HepG2 (cell line): ENCODE data around the gene FSTL1. TPM values are rescaled to one million over a fixed set of nuclear protein-coding genes. Genes with fewer than 3 reads are reported as not detected.

Source experiments
- ATAC-seq: fragments of 200-7000 bp; cut with Tn5 transposase; 3 replicates; pipeline ENCODE4 v1.9.1; 2020; ENCODE audit warnings: mild to moderate bottlenecking, moderate library complexity
- BruUV-seq: library from RNA; stranded (reverse); fragments of 400-500 nt; replicated peaks from 2 replicates; lab custom pipeline; 2021; lab: Mats Ljungman, UMichigan
- CTCF ChIA-PET: fragments of 300-600 bp; formaldehyde crosslinking; extraction: SDS; loops from one replicate; lab custom pipeline; 2021; ENCODE audit warnings: low total read pairs, inconsistent platforms, low intra/inter-chr PET ratio; lab: Yijun Ruan, JAX
- POLR2A ChIA-PET: fragments of 350-600 bp; sonication (Branson Sonifier 250); formaldehyde crosslinking; loops from one replicate; lab custom pipeline; 2020; ENCODE audit warnings: antibody characterized with exemption, inconsistent platforms; lab: Yijun Ruan, JAX
- DNase-seq: peaks from one replicate; pipeline ENCODE4 v3.0.0-alpha.2; 2015; ENCODE audit warnings: low spot score
- FAIRE-seq: peaks from 3 replicates; lab custom pipeline; 2011; peaks lifted over from hg19 to GRCh38; lab: Jason Lieb, UNC
- H2AFZ ChIP-seq: one replicate; pipeline ENCODE4 v1.6.1; 2011; ENCODE audit warnings: low read length, inconsistent platforms
- H3K27ac ChIP-seq: fragments of 300-600 bp; 3 replicates; pipeline ENCODE4 v1.8.0; 2011; ENCODE audit warnings: mixed run types, mild to moderate bottlenecking, mixed read lengths, low read length, inconsistent platforms; ENCODE audit not compliant: insufficient read depth; ENCODE audit errors: extremely low read length
- H3K27me3 ChIP-seq, 2 experiments: fragments of 200-600 bp in 1 of 2; 2 replicates in 1 of 2; 3 replicates in 1 of 2; pipeline versions ENCODE4 v1.6.0 to v1.8.0; 2011; ENCODE audit warnings: low read length in 2 of 2, mild to moderate bottlenecking in 2 of 2, moderate library complexity in 2 of 2, inconsistent platforms in 1 of 2; ENCODE audit not compliant: insufficient read depth in 2 of 2, control insufficient read depth in 1 of 2
- H3K36me3 ChIP-seq, 2 experiments: fragments of 200-600 bp in 1 of 2; replicated peaks in 1 of 2; 2 replicates in 1 of 2; 3 replicates in 1 of 2; pipeline versions ENCODE4 v1.5.1 to v1.8.0; 2011; ENCODE audit warnings: low read length in 2 of 2, inconsistent platforms in 1 of 2; ENCODE audit not compliant: insufficient read depth in 2 of 2, control insufficient read depth in 1 of 2
- H3K4me1 ChIP-seq: 2 replicates; pipeline ENCODE4 v1.5.1; 2012; ENCODE audit warnings: low read length, inconsistent platforms; ENCODE audit not compliant: insufficient read depth
- H3K4me2 ChIP-seq: 2 replicates; pipeline ENCODE4 v1.6.0; 2011; ENCODE audit warnings: low read depth, low read length, inconsistent platforms
- H3K4me3 ChIP-seq, 3 experiments: fragments of 200-600 bp in 1 of 3; sonication (generic), shearing (Covaris generic) in 1 of 3; replicated peaks in 1 of 3; 2 replicates each; pipeline ENCODE4 v1.5.1; 2011 to 2016; ENCODE audit warnings: low read length in 3 of 3, inconsistent platforms in 2 of 3, low read depth in 2 of 3, mild to moderate bottlenecking in 2 of 3, control low read depth in 1 of 3, mixed read lengths in 1 of 3; ENCODE audit not compliant: insufficient read depth in 1 of 3
- H3K79me2 ChIP-seq: one replicate; pipeline ENCODE4 v1.6.1; 2011; ENCODE audit warnings: low read length, inconsistent platforms; ENCODE audit not compliant: insufficient read depth
- H3K9ac ChIP-seq: 2 replicates; pipeline ENCODE4 v1.6.0; 2011; ENCODE audit warnings: mild to moderate bottlenecking, low read depth, low read length, inconsistent platforms; ENCODE audit not compliant: insufficient read depth
- H3K9me3 ChIP-seq: 2 replicates; pipeline ENCODE4 v1.5.1; 2012; ENCODE audit warnings: mild to moderate bottlenecking, low read length
- H4K20me1 ChIP-seq: 2 replicates; pipeline ENCODE4 v1.6.0; 2011; ENCODE audit warnings: inconsistent platforms, mild to moderate bottlenecking, low read length, moderate library complexity; ENCODE audit not compliant: insufficient read depth
- HNF1A ChIP-seq, 2 experiments: sonication (generic) in 1 of 2; formaldehyde crosslinking in 1 of 2; IDR thresholded peaks; 2 replicates each; pipeline versions ENCODE4 v1.4.0 to v1.6.1; 2016 to 2020; ENCODE audit warnings: borderline replicate concordance in 1 of 2, low read depth in 1 of 2, mild to moderate bottlenecking in 1 of 2, missing genetic modification reagents in 1 of 2
- MLX ChIP-seq: IDR thresholded peaks from 2 replicates; pipeline ENCODE4 v1.6.1; 2016
- MXD1 ChIP-seq: sonication (generic); formaldehyde crosslinking; IDR thresholded peaks from 2 replicates; pipeline ENCODE4 v1.4.0; 2020; ENCODE audit warnings: mild to moderate bottlenecking, missing genetic modification reagents
- REL ChIP-seq: sonication (generic); formaldehyde crosslinking; conservative IDR thresholded peaks from 2 replicates; pipeline ENCODE4 v1.8.0; 2022; ENCODE audit warnings: mild to moderate bottlenecking, missing genetic modification reagents, moderate library complexity
- SYNCRIP ChIP-seq: fragments of 200-400 bp; formaldehyde crosslinking; IDR thresholded peaks from 2 replicates; pipeline ENCODE4 v1.6.1; 2018; ENCODE audit warnings: mild to moderate bottlenecking, low read depth, low read length; ENCODE audit not compliant: insufficient read depth
- TSC22D2 ChIP-seq: sonication (generic); formaldehyde crosslinking; IDR thresholded peaks from 2 replicates; pipeline ENCODE4 v1.5.1; 2020; ENCODE audit warnings: missing genetic modification reagents, mild to moderate bottlenecking, borderline replicate concordance
- ZBTB10 ChIP-seq: sonication (generic); formaldehyde crosslinking; IDR thresholded peaks from 2 replicates; pipeline ENCODE4 v1.4.0; 2020; ENCODE audit warnings: missing genetic modification reagents, borderline replicate concordance
- ZNF264 ChIP-seq: sonication (generic); formaldehyde crosslinking; IDR thresholded peaks from 2 replicates; pipeline ENCODE4 v1.4.0; 2020; ENCODE audit warnings: missing genetic modification reagents
- ZNF670 ChIP-seq: sonication (generic); formaldehyde crosslinking; IDR thresholded peaks from 2 replicates; pipeline ENCODE4 v1.8.0; 2022; ENCODE audit warnings: mild to moderate bottlenecking, missing genetic modification reagents, borderline replicate concordance
- ZNF687 ChIP-seq: sonication (generic); formaldehyde crosslinking; IDR thresholded peaks from 2 replicates; pipeline ENCODE4 v1.5.1; 2020; ENCODE audit warnings: mild to moderate bottlenecking, missing genetic modification reagents, moderate library complexity
- in situ Hi-C: cut with HindIII; loops from 2 replicates; pipeline ENCODE4 v1.10.0; 2017; ENCODE audit warnings: low pct_unique_long_range_greater_than_20kb; ENCODE audit not compliant: extremely low pct_ligation_motif_present
- intact Hi-C: fragments of 100-400 bp; cut with micrococcal nuclease; formaldehyde crosslinking; loops from one replicate; pipeline ENCODE4 v1.10.0; 2022; ENCODE audit not compliant: unreplicated experiment
- polyA plus RNA-seq, 8 experiments: library from polyadenylated mRNA; depleted of rRNA in 3 of 8; stranded (reverse) in 7 of 8; unstranded in 1 of 8; fragments of >200 nt; fragmentation: Illumina TruSeq in 4 of 8; extraction: Trizol in 4 of 8; gene quantifications; 2 replicates each; pipeline versions ENCODE4 v1.2.1 to v1.2.3, GENCODE V29; 2011 to 2016; ENCODE audit warnings: low read depth in 4 of 8, missing spikeins in 1 of 8, mixed read lengths in 1 of 8; ENCODE audit not compliant: insufficient read depth in 1 of 8
- total RNA-seq, 5 experiments: library from RNA; depleted of rRNA; stranded (reverse); fragments of >200 nt; fragmentation: Illumina TruSeq; extraction: Trizol; gene quantifications; 2 replicates each; pipeline ENCODE4 v1.2.3, GENCODE V29; 2016; ENCODE audit warnings: low read depth in 1 of 5

Gene FSTL1
- total and polyA plus RNA-seq, 2 of the 13 experiments (the other 11 are each of a cell fraction or from before 2014, with no cell fraction given) = 0.07 to 0.29 TPM

GRCh38 chr3:120370463-120370862 is 80.3 kb downstream of the FSTL1 start:
- Histone ChIP-seq H3K79me2 (no peaks in the 10 kb centered on the region), H3K4me1 (peaks cover 8% of the 10 kb centered on the region), H3K4me2 (no peak overlapping the region), H4K20me1 (no peaks in the 10 kb centered on the region), H3K27me3 (no peaks in the 10 kb centered on the region), H3K9me3 (no peaks in the 10 kb centered on the region), H3K4me3 (no peak overlapping the region), H2AFZ (no peak overlapping the region), H3K27ac (no peak overlapping the region), H3K9ac (no peak overlapping the region), H3K36me3 (no peaks in the 10 kb centered on the region)
- BruUV-seq = no TSS peak
- intact Hi-C loops = no loop called here
- FAIRE-seq (no peak), DNase-seq (no peak), ATAC-seq (no peak)
- ChIA-PET POLR2A (no interaction called here), CTCF (no interaction called here)
- in situ Hi-C loops = no loop called here
- TF ChIP-seq ZNF264 (CRISPR knock-in tag) (no peak), SYNCRIP (no peak), MLX (CRISPR knock-in tag) (no peak), MXD1 (CRISPR knock-in tag) (no peak), TSC22D2 (CRISPR knock-in tag) (no peak), HNF1A (IDR thresholded peaks at IDR 0.05; ENCODE audit: low read depth) (no peak), HNF1A (CRISPR knock-in tag; IDR thresholded peaks at IDR 0.05; ENCODE audit: borderline replicate concordance) (no peak), ZNF670 (CRISPR knock-in tag) (no peak), ZNF687 (no peak), REL (CRISPR knock-in tag) (no peak), ZBTB10 (no peak)
